ENCODE results near the gene UPK1A. TPM values are rescaled to one million over a fixed set of nuclear protein-coding genes. Genes with fewer than 3 reads are reported as not detected.
A peak's percentile ranks its signal among the peaks of the same experiment; 100 is the strongest.
"Not testable (repeated sequence)": the region's sequence is repeated elsewhere in the genome, so short reads cannot be mapped to it uniquely, and the experiment has no call there.

Gene UPK1A
- total RNA-seq, 2 donors from 2014 or later: 0.37 to 0.46 TPM

DNA sequence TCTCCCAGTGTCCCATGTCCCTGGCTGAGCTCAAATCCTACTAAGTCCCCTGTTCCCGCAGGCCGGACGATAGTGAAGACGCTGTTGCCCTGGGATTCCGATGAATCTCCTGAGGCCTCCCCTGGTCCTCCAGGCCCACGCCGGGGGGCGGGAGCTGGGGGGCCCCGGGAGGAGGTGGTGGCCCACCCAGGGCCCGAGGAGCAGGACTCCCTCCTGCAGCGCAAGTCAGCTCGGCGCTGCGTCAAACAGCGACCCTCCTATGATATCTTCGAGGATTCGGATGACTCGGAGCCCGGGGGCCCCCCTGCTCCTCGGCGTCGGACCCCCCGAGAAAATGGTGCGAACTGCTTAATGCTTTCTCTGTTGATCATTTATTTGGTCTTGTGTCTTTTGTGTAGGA, 57.4 kb downstream of the UPK1A start:
- H3K27ac Mint-ChIP-seq: no peak overlapping the region
- H3K9ac ChIP-seq (ENCODE audit: extremely low read depth, low read length, poor library complexity, severe bottlenecking): no peak overlapping the region
- H3K9me3 ChIP-seq (ENCODE audit: control insufficient read depth, low read length): no peaks in the 10 kb centered on the region
- DNase-seq: no peak
- H3K9me3 Mint-ChIP-seq: no peaks in the 10 kb centered on the region
- no peak overlapping the region for H3K4me3 ChIP-seq (ENCODE audit: low read length)
- peaks cover 59% of the 10 kb centered on the region for H3K36me3 ChIP-seq (ENCODE audit: control insufficient read depth, insufficient read depth, low read length)
- H3K27me3 ChIP-seq (ENCODE audit: control insufficient read depth, insufficient read depth, low read length, poor library complexity, severe bottlenecking): no peaks in the 10 kb centered on the region
- no peak overlapping the region for H3K4me3 Mint-ChIP-seq
- WGBS, 2 experiments (ENCODE audit: insufficient coverage in 1 of 2, insufficient read length in 1 of 2): 94 to 97% methylated on average over 12 to 24 of the region's 24 CpGs
- peaks cover 7% of the 10 kb centered on the region for H3K4me1 ChIP-seq (ENCODE audit: control insufficient read depth, insufficient read depth, low read length)
- TF ChIP-seq, protein P1, sequence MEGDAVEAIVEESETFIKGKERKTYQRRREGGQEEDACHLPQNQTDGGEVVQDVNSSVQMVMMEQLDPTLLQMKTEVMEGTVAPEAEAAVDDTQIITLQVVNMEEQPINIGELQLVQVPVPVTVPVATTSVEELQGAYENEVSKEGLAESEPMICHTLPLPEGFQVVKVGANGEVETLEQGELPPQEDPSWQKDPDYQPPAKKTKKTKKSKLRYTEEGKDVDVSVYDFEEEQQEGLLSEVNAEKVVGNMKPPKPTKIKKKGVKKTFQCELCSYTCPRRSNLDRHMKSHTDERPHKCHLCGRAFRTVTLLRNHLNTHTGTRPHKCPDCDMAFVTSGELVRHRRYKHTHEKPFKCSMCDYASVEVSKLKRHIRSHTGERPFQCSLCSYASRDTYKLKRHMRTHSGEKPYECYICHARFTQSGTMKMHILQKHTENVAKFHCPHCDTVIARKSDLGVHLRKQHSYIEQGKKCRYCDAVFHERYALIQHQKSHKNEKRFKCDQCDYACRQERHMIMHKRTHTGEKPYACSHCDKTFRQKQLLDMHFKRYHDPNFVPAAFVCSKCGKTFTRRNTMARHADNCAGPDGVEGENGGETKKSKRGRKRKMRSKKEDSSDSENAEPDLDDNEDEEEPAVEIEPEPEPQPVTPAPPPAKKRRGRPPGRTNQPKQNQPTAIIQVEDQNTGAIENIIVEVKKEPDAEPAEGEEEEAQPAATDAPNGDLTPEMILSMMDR (conservative IDR thresholded peaks at IDR 0.05): no peak
- peaks cover 72% of the 10 kb centered on the region for H3K36me3 Mint-ChIP-seq (ENCODE audit: low read depth)
- no peak overlapping the region for H3K27ac ChIP-seq (ENCODE audit: low read depth, low read length)
- H3K4me1 Mint-ChIP-seq: peaks cover 5% of the 10 kb centered on the region
- H3K27me3 Mint-ChIP-seq (ENCODE audit: insufficient read depth): no peaks in the 10 kb centered on the region

DNA sequence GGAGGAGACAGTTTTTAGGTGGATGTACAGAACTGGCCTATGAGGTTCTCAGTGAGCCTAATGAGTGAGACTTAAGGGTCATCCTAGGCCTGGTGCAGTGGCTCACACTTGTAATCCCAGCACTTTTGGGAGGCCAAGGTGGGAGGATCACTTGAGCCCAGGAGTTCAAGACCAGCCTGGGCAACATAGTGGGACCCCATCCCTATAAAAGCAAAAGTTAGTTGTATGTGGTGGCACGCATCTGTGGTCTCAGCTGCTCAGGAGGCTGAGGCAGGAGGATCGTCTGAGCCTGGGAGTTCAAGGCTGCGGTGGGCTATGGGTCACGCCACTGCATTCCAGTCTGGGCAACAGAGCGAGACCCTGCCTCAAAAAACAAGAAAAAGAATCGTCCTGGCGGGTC, 57.8 kb downstream of the UPK1A start:
- H3K4me1 ChIP-seq (ENCODE audit: control insufficient read depth, insufficient read depth, low read length); H3K27me3 ChIP-seq (ENCODE audit: control insufficient read depth, insufficient read depth, low read length, poor library complexity, severe bottlenecking); H3K9me3 Mint-ChIP-seq; H3K4me1 Mint-ChIP-seq; H3K4me3 Mint-ChIP-seq; H3K4me3 ChIP-seq (ENCODE audit: low read length); DNase-seq; H3K9me3 ChIP-seq (ENCODE audit: control insufficient read depth, low read length); H3K9ac ChIP-seq (ENCODE audit: extremely low read depth, low read length, poor library complexity, severe bottlenecking); H3K27me3 Mint-ChIP-seq (ENCODE audit: insufficient read depth); H3K27ac ChIP-seq (ENCODE audit: low read depth, low read length): not testable (repeated sequence)
- H3K27ac Mint-ChIP-seq: peak overlapping the region; percentile 19
- H3K36me3 ChIP-seq (ENCODE audit: control insufficient read depth, insufficient read depth, low read length): peaks cover 64% of the 10 kb centered on the region
- WGBS, 2 experiments (ENCODE audit: insufficient coverage in 1 of 2, insufficient read length in 1 of 2): 95 to 100% methylated on average over 7 of the region's 7 CpGs
- peaks cover 77% of the 10 kb centered on the region for H3K36me3 Mint-ChIP-seq (ENCODE audit: low read depth)

DNA sequence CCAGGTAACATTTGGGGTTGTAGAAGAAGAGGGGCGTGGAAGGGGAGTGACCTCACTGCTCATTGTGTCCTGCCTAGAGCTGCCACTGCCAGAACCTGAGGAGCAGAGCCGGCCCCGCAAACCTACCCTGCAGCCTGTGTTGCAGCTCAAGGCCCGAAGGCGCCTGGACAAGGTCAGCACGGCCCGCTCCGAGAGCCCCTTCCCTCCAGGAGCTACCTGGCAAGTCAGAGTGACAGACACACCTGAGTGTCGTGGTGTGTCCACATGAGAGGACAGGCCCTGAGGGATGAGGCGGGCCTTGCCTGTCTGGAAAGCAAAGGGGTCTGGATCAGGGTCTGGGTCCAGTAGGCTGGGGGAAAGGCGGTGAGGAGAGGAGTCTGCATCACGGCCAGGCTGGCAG, 58.2 kb downstream of the UPK1A start:
- Mint-ChIP-seq H3K4me3 (no peak overlapping the region), H3K27ac (peak overlapping the region; percentile 19)

More for the DNA sequence above, 58.2 kb downstream of the UPK1A start:
- no peaks in the 10 kb centered on the region for H3K9me3 ChIP-seq (ENCODE audit: control insufficient read depth, low read length)
- no peak overlapping the region for H3K9ac ChIP-seq (ENCODE audit: extremely low read depth, low read length, poor library complexity, severe bottlenecking)
- Mint-ChIP-seq H3K4me1 (no peaks in the 10 kb centered on the region), H3K9me3 (no peaks in the 10 kb centered on the region), H3K36me3 (ENCODE audit: low read depth) (peaks cover 79% of the 10 kb centered on the region), H3K27me3 (ENCODE audit: insufficient read depth) (no peaks in the 10 kb centered on the region)
- 95 to 98% methylated on average over 10 to 12 of the region's 12 CpGs for WGBS, 2 experiments (ENCODE audit: insufficient coverage in 1 of 2, insufficient read length in 1 of 2)
- H3K4me1 ChIP-seq (ENCODE audit: control insufficient read depth, insufficient read depth, low read length): peaks cover under 1% of the 10 kb centered on the region
- no peak overlapping the region for H3K27ac ChIP-seq (ENCODE audit: low read depth, low read length)
- H3K36me3 ChIP-seq (ENCODE audit: control insufficient read depth, insufficient read depth, low read length): peaks cover 68% of the 10 kb centered on the region
- TF ChIP-seq, protein P1 (conservative IDR thresholded peaks at IDR 0.05): no peak
- H3K27me3 ChIP-seq (ENCODE audit: control insufficient read depth, insufficient read depth, low read length, poor library complexity, severe bottlenecking): no peaks in the 10 kb centered on the region
- no peak overlapping the region for H3K4me3 ChIP-seq (ENCODE audit: low read length)
- no peak for DNase-seq

Measured in endodermal cell (in vitro differentiated cells).